HG02588 (cell line): ENCODE results near the gene MPZL2.
"Not testable (repeated sequence)": the region's sequence is repeated elsewhere in the genome, so short reads cannot be mapped to it uniquely, and the experiment has no call there.

Experiments used
- ATAC-seq: cut with Tn5 transposase; IDR thresholded peaks from one replicate; pipeline ENCODE4 v1.9.1; 2021; ENCODE audit warnings: mild to moderate bottlenecking, moderate library complexity; ENCODE audit not compliant: unreplicated experiment

Gene MPZL2

GRCh38 chr11:118263695-118264568 is at the start of gene MPZL2:
MPZL2 (minus strand) TSS chr11:118264297; CDS start chr11:118264153, 144 bp downstream.
- no peak for ATAC-seq

GRCh38 chr11:118313242-118313641 is 49.1 kb upstream of the MPZL2 start:
- no peak for ATAC-seq

- ATAC-seq, result no peak
Observed at GRCh38 chr11:118312328-118312727, 48.2 kb upstream of the MPZL2 start.

- ATAC-seq, result no peak
Observed at GRCh38 chr11:118311518-118311917, 47.4 kb upstream of the MPZL2 start.

- no peak for ATAC-seq
Observed at GRCh38 chr11:118310781-118311485, 46.8 kb upstream of the MPZL2 start.

- no peak for ATAC-seq
Observed at GRCh38 chr11:118310271-118310670, 46.2 kb upstream of the MPZL2 start.

GRCh38 chr11:118308995-118309528 is 45.0 kb upstream of the MPZL2 start:
- not testable (repeated sequence) for ATAC-seq

GRCh38 chr11:118306556-118306955 is 42.5 kb upstream of the MPZL2 start:
- no peak for ATAC-seq

GRCh38 chr11:118305726-118306125 is 41.6 kb upstream of the MPZL2 start:
- no peak for ATAC-seq

GRCh38 chr11:118304568-118305248 is 40.6 kb upstream of the MPZL2 start, which contains the start of gene CD3E:
CD3E (plus strand) TSS chr11:118304730; CDS start chr11:118304953, 223 bp downstream.
- ATAC-seq, result no peak

- ATAC-seq, result no peak
Observed at GRCh38 chr11:118304227-118304567, 40.1 kb upstream of the MPZL2 start.

- no peak for ATAC-seq
Observed at GRCh38 chr11:118301600-118302195, 37.6 kb upstream of the MPZL2 start.

- no peak for ATAC-seq
Observed at GRCh38 chr11:118295815-118296454, 31.8 kb upstream of the MPZL2 start.

GRCh38 chr11:118295199-118295598 is 31.1 kb upstream of the MPZL2 start:
- ATAC-seq, result no peak

GRCh38 chr11:118294053-118294452 is 30.0 kb upstream of the MPZL2 start:
- ATAC-seq, result no peak

- ATAC-seq, result no peak
Observed at GRCh38 chr11:118291477-118292135, 27.5 kb upstream of the MPZL2 start.

- no peak for ATAC-seq
Observed at GRCh38 chr11:118290923-118291322, 26.8 kb upstream of the MPZL2 start.

- no peak for ATAC-seq
Observed at GRCh38 chr11:118289401-118289800, 25.3 kb upstream of the MPZL2 start.

- no peak for ATAC-seq
Observed at GRCh38 chr11:118287006-118287405, 22.9 kb upstream of the MPZL2 start.

- no peak for ATAC-seq
Observed at GRCh38 chr11:118286545-118286944, 22.4 kb upstream of the MPZL2 start.
